Activated CD8-positive, alpha-beta memory T cell treated with anti-CD3 and anti-CD28 coated beads for 36 hours (primary cell): Measurements from ENCODE around the gene MORF4L2. TPM values are rescaled to one million over a fixed set of nuclear protein-coding genes. Genes with fewer than 3 reads are reported as not detected.
"Not testable (repeated sequence)": the region's sequence is repeated elsewhere in the genome, so short reads cannot be mapped to it uniquely, and the experiment has no call there.

ENCODE experiments used
- CTCF ChIA-PET: fragments of 350-600 bp; sonication (Branson Sonifier 250); formaldehyde crosslinking; loops from one replicate; lab custom pipeline; 2021; ENCODE audit warnings: antibody characterized with exemption; lab: Charles Lee
- POLR2A ChIA-PET: fragments of 350-600 bp; sonication (Branson Sonifier 250); formaldehyde crosslinking; loops from one replicate; lab custom pipeline; 2021; ENCODE audit warnings: antibody characterized with exemption; lab: Charles Lee
- total RNA-seq, 2 experiments: library from RNA; stranded (reverse); gene quantifications; one replicate each; pipeline ENCODE4 v1.2.3, GENCODE V29; 2021

MORF4L2 gene
- total RNA-seq, 2 experiments from 2014 or later = 241 to 244 TPM

GRCh38 chrX:103687073-103687695, 685 bp upstream of the MORF4L2 start:
- POLR2A ChIA-PET = interaction anchor here (0.7 kb wide), 1 partner anchor 103 kb away, joined by 4 read pairs; no protein-coding TSS in a partner anchor
- CTCF ChIA-PET = interaction anchor here (0.6 kb wide), 1 partner anchor 25 kb away, joined by 4 read pairs; no protein-coding TSS in a partner anchor

- ChIA-PET POLR2A (interaction anchor here (0.7 kb wide), 1 partner anchor 78 kb away, joined by 4 read pairs; the partner anchor contains the start of gene TCEAL3), CTCF (no interaction called here)
Observed at GRCh38 chrX:103685396-103685795, 1.1 kb downstream of the MORF4L2 start.

DNA sequence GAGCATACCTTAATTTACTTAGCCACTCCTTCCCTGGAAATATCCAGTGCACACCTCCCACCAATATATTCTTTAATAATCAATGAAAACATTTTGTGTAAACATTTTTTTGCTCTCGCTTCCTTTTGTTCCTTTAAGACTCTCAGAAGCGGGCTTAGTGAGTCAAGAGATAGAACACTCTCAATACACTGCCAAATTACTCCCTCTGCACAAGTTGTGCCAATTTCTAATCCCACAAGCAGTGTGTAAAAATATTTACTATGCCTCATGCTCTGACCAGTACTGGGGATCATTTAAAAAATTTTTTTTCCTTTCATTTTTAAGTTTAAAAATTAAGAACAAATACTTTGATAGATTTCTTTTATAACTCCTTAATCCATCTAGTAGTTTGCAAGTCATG, 5.1 kb downstream of the MORF4L2 start:
- ChIA-PET POLR2A (no interaction called here), CTCF (no interaction called here)

DNA sequence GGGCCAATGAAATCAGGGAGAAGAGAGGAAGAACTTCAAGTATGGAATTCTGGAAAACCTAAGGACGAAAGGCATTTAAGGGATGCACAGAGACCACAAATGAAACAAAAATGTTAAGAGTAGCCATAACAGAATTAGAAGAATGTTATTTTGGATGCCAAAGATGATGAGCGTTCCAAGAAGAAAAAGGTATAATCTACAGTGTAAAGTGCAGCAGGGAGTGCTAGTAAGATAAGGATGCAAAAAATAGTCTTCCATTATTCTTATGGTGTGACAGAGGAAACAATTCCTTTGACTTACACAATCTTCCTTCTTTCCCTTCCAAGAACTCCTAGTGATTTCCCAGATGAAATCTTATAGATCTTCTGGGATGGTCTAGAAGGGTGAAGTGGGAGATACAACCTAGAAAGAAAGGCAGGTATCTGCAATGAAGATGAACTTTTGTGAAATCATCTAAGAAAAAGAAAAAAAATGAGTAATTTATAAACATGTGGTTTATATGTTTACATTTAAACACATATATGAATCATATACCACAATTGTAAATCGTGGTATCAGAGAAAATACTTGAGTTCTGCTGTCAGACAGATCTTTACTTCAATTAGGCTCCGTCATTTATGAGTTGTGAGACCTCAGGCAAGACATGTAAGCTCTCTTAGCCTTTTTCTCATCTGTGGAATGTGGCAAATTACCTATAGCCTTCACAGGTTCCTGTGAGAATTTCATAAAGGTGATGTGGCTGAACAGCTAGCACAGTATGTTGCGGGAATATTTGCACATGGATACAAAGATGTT, 8.1 kb downstream of the MORF4L2 start:
- ChIA-PET POLR2A (no interaction called here), CTCF (no interaction called here)

DNA sequence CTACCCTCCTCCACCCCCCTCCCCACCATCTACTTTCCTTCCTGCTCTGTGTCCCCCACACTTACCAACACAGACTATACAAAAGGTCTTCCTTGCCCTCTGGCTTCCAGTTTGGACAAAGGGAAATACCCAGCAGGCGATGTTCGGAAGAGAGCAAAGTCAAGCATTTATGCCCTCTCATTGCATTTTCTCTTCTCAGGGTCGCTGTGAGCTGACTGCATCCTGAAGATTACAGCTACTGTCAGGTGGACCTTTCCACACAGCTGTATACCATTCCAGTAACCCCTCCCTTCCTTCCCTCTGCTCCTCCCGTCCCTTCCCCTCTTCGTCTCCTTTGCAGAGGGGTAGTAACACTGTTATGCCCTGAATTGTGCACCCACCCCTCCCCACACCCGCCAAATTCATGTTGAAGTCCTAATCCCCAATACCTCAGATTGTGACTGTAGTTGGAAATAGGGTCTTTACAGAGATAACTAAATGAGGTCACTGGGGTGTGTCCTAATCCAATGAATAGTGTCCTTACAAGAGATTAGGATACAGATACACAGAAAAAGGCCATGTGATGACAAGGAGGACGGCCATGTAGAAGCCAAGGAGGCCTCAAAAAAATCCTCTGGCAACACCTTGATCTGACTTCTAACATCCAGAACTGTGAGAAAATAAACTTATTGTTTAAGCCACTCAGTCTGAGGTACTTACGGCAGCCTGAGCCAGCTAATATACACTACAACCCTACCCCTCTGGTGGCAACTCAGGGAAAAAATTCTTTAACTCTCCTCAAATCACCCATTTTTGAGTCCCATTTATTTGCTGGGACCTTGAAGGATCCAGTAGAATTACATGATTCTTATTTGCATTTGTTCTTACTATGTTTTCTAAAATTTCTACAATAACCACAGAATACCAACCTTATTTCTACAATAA, 11.7 kb downstream of the MORF4L2 start:
- ChIA-PET CTCF (no interaction called here), POLR2A (no interaction called here)

- ChIA-PET CTCF (no interaction called here), POLR2A (no interaction called here)
Observed at GRCh38 chrX:103669745-103670144, 16.8 kb downstream of the MORF4L2 start.

DNA sequence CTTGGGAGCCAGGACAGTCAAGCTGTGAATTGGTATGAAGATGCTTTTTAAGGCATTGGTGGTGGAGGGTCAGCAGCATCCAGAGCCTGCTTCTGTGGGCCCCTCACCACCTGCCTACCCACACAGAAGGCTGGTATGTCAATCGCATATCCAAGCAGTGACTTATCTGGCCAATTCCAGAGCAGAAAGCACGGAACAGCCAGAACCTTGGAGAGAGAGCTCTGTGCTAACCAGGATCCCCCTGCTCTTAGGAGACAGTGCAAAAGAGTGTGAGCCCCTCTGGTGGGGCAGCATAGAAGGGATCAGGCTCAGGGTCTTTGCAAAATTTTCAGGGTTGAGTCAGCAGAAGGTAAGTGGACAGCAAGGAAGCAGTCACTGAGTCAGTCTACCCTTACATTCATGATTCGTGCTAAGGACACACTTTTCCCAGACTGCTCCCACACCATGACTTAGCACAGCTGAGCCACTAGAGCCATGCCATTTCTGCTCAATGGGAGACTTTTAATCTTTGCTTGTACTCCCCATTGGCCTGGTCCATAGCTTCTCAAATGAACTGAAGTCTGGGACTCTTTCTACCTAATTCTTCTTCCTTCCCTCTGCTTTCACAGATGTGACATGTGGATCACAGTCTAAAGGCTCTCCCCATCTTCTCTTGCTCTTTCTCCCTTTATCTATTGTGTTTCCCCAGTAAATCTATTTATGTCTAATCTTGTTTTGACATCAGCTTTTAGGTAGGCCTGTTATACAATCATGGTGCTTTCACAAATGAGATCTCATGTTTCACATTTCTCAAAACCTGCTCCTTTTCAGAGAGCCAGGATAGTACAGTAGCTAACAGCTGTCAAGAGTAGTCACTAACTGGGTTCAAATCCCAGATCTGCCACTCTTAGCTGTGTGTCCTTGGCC, 20.0 kb downstream of the MORF4L2 start:
- ChIA-PET CTCF (no interaction called here), POLR2A (no interaction called here)

DNA sequence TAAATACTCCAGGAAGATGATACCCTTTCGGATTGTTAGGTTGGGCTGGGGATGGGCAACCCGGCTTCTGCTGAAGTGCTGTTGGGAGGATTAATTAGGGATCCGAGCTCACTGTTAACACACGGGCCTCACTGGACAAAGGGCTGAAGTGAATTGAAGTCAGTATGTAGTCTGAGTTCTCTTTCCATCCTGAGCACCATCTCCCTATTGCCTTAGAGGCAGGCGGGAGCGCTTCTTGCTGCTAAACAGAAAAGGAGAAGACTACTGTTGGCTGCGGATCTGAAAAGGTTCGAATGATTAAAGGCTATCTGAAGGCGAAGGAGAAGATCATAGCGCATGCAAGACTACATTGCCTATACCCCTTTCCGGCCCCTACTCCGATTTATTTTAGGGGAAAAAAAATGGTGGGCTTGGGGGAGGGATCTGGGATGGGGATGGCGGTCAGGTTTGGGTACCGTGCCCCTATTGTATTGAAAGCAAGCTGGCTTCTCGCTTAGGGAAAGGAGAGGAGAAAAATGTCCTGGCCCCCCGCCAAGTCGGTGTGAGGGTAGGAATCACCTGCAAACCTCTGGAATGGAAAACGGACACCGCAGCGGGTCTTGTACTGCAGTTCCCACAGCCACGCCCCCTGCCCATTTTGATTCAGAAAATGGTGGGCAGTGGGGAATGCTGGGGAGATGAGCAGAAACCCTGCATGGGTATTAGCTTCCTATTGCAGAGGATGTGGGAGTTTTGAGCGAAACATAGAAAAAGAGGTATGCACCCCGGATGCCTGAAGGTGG, 22.3 kb downstream of the MORF4L2 start:
- CTCF ChIA-PET = interaction anchor here (0.7 kb wide), 1 partner anchor 13 kb away, joined by 3 read pairs; no protein-coding TSS in a partner anchor
- POLR2A ChIA-PET = no interaction called here

GRCh38 chrX:103659460-103659859, 27.0 kb downstream of the MORF4L2 start:
- POLR2A ChIA-PET, CTCF ChIA-PET: not testable (repeated sequence)

GRCh38 chrX:103658681-103659433, 27.6 kb downstream of the MORF4L2 start:
- CTCF ChIA-PET = no interaction called here
- POLR2A ChIA-PET = no interaction called here

DNA sequence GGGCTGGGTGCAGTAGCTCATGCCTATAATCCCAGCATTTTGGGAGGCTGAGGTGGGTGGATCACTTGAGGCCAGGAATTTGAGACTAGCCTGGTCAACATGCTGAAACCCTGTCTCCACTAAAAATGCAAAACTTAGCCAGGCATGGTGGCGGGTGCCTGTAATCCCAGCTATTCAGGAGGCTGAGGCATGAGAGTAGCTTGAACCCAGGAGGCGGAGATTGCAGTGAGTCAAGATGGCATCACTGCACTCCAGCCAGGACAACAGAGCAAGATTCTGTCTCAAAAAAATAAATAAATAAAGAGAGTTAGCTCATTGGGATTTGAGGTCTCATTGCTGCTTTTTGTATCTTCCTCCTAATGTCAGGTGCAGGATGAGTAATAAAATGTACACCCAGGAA, 29.4 kb downstream of the MORF4L2 start:
- CTCF ChIA-PET = not testable (repeated sequence)

GRCh38 chrX:103656617-103657016, 29.9 kb downstream of the MORF4L2 start:
- ChIA-PET CTCF (no interaction called here), POLR2A (no interaction called here)

More for the DNA sequence above, 29.4 kb downstream of the MORF4L2 start:
- POLR2A ChIA-PET = not testable (repeated sequence)

DNA sequence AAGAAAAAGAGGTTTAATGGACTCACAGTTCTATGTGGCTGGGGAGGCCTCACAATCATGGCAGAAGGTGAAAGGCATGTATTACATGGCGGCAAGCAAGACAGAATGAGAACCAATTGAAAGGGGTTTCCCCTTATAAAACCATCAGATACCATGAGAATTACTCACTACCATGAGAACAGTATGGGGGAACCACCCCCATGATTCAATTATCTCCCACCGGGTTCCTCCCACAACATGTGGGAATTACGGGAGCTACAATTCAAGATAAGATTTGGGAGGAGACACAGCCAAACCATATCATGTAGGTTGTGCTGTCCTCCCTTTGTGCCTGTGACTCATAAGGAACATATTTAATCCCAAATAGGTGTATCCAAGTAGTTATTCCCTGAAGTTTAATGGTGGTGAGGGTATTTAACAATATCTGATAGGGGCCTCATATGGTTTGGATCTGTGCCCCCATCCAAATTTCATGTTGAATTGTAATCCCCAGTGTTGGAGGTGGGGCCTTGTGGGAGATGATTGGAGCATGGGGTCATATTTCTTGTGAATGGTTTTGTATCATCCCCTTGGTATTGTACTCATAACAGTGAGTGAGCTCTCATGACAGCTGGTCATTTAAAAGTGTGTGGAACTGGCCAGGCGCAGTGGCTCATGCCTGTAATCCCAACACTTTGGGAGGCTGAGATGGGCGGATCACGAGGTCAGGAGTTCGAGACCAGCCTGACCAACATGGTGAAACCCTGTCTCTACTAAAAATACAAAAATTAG, 31.1 kb downstream of the MORF4L2 start:
- POLR2A ChIA-PET = interaction anchor here (0.6 kb wide), 1 partner anchor 267 kb away, joined by 3 read pairs; no protein-coding TSS in a partner anchor
- CTCF ChIA-PET = not testable (repeated sequence)

GRCh38 chrX:103651151-103651773, 35.2 kb downstream of the MORF4L2 start:
- CTCF ChIA-PET = interaction anchor here (0.6 kb wide), 1 partner anchor 13 kb away, joined by 3 read pairs; no protein-coding TSS in a partner anchor
- POLR2A ChIA-PET = no interaction called here

GRCh38 chrX:103647630-103648029, 38.9 kb downstream of the MORF4L2 start:
- ChIA-PET CTCF (no interaction called here), POLR2A (no interaction called here)

DNA sequence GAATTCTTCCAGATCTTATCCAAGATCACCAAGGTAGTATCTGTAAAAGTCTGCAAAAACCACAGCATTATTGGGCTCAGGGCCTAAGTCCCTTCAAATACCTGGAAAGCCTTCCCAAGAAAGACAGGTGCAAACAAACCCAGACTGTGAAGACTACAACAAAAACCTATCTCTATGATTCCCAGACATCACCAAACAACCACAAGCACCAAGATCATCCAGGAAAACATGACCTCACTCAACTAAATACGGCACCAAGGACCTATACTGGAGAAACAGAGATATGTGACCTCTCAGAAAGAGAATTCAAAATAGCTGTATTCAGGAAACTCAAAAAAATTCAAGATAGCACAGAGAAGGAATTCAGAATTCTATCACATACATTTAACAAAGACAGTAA, 42.4 kb downstream of the MORF4L2 start:
- ChIA-PET CTCF (no interaction called here), POLR2A (no interaction called here)
